ELR (cell line): ENCODE data around the gene DDAH1.

Experiments used
- DNase-seq: peaks from one replicate; pipeline ENCODE4 v3.0.0-alpha.2; 2015; ENCODE audit warnings: low read depth

DDAH1 gene

DNA sequence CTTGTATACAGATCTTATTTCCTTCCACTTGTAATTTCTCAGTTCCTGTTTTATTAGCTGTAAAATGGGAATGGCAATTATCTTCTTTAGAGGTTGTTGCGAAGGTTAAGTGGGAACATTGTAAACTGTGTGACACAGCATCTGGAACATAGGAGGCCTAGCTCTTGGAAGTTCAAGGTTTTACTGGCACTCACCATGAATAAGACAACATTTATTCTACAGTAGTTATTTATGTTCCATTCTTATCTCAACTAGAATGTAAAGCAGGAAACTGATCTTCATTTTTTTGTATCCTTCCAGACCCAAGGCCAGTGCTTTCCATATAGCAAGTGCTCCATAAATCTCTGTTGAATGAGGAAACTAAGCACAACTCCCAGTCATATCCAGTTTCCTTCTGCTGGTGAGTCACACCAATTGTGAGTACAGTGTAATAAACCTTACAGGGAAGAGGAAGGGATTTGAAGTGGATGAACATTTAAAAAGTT lies 189.9 kb downstream of the DDAH1 start:
- peak; percentile 87 for DNase-seq

DNA sequence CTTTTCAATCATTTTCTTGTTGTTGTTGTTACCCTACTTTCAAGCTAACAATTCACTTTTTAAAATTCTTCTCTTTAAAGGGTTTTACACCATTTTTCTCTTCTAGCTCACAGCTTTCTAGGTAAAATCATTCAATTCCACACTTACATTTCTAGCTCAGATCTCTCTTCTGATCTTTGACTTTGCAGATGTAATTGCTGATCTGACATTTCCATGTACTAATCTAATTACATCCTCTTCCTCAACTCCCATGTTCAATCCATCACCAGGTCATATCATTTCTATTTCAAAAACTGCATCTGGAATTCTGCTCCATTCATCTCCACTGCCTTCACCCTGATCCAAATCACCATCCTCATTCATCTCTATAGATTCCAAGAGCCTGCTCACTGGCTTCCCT lies 191.6 kb downstream of the DDAH1 start:
- no peak for DNase-seq

DNA sequence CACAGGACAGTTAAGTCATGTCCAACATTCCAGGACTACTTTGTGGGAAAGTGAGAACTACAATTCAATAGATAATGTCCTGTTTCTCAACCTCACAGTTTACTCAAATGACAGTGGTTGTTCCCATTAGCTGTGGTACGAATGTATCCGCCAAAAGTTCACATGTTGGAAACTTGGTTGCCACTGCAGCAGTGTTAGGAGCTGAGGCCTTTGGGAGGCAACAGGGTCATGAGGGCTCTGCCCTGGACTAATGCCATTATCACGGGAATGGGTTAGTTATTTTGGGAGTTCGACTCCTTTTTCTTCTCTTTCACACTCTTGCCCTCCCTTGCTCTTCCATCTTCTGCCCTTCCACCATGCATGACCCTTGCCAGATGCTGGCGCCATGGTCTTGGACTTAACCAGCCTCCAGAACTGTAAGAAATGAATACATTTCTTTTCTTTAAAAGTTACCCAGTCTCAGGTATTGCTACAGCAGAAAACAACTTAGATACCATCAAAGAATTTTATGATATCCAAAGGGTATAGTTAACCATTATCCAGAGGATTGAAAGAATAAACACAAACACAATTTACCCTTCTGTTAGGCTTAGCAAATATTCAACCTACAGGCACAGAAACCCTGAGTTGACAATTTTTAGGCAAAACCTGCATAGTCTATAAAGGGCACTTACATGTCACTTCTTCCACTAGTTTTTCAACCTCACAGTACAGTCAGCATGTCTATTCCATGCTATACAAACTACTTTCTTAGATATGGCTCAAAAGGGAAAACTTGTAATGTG lies 196.0 kb downstream of the DDAH1 start:
- no peak for DNase-seq
